Measurements from ENCODE around the gene FERMT2.
"Not testable (repeated sequence)": the region's sequence is repeated elsewhere in the genome, so short reads cannot be mapped to it uniquely, and the experiment has no call there.

The FERMT2 gene

GRCh38 chr14:52929192-52929807 is 21.6 kb downstream of the FERMT2 start:
- DNase-seq (ENCODE audit: low spot score in 2 of 2) (no peak), ATAC-seq (ENCODE audit: low read depth) (no peak)
- H3K4me1 Mint-ChIP-seq: no peaks in the 10 kb centered on the region
- H3K4me3 Mint-ChIP-seq: no peak overlapping the region
- H3K9me3 Mint-ChIP-seq: no peaks in the 10 kb centered on the region
- no peak overlapping the region for H3K27ac Mint-ChIP-seq
- no peaks in the 10 kb centered on the region for H3K36me3 Mint-ChIP-seq
- H3K27me3 Mint-ChIP-seq: peaks cover 9% of the 10 kb centered on the region

DNA sequence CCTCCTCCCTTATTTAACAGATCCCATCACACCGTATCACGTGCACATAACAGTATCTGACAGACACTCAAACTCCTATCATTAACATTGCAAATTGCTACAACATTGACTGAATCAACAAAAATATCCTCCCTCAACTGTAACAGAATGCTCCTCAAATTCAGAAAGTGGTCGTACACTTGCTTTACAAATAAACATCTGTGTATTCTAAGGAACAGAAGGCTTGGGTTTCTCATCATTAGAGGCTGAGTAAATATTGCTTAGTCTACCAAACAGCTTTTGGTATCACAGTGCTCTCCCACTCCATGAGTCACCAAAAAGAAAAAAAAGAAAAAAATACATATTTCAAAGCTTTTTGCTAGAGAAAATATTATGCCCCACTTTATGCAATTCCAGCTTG is 23.9 kb downstream of the FERMT2 start:
- ATAC-seq (ENCODE audit: low read depth): no peak

DNA sequence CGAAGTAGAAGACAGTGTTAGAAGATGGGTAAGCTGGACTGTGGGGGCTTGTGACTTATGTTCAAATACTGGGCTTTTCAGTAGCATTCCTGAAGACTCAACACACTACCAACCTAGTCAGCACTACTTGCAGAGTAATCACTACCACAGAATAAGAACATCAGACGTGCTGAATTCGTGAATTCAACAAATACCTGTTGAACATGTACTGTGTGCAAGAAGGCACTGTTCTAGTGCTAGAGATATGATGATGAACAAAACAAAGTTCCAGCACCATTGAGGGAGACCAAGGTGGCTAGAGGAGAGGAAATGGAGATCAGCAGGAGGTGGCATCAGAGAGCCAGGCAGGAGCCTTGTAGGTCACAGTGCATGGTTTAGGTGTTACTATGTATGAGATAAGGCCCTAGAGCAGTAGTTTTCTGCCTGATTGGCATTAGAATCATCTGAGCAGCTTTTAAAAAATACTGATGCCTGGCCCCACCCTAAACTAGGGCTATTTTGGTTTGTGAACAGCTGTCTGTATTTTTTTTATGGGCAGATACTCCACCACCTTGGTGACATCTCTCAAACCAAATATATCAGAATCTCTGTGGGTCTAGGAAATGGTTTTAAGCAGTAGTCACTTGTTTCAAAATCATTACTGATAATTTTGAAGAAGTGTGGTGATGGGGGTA is 26.8 kb downstream of the FERMT2 start:
- Mint-ChIP-seq H3K27ac (no peak overlapping the region), H3K36me3 (no peaks in the 10 kb centered on the region), H3K4me3 (no peak overlapping the region), H3K4me1 (no peaks in the 10 kb centered on the region), H3K27me3 (peaks cover 12% of the 10 kb centered on the region), H3K9me3 (no peaks in the 10 kb centered on the region)
- no peak for DNase-seq (ENCODE audit: low spot score in 2 of 2)
- no peak for ATAC-seq (ENCODE audit: low read depth)

More for the DNA sequence above, 23.9 kb downstream of the FERMT2 start:
- Mint-ChIP-seq H3K9me3 (no peaks in the 10 kb centered on the region), H3K27me3 (peaks cover 10% of the 10 kb centered on the region), H3K27ac (no peak overlapping the region), H3K4me3 (no peak overlapping the region), H3K4me1 (no peaks in the 10 kb centered on the region), H3K36me3 (no peaks in the 10 kb centered on the region)
- no peak for DNase-seq (ENCODE audit: low spot score in 2 of 2)

- peaks cover 5% of the 10 kb centered on the region for H3K4me1 Mint-ChIP-seq
- no peaks in the 10 kb centered on the region for H3K36me3 Mint-ChIP-seq
- no peak for ATAC-seq (ENCODE audit: low read depth)
- peaks cover 9% of the 10 kb centered on the region for H3K27me3 Mint-ChIP-seq
- no peak for DNase-seq (ENCODE audit: low spot score in 2 of 2)
- H3K27ac Mint-ChIP-seq: no peak overlapping the region
- H3K9me3 Mint-ChIP-seq: no peaks in the 10 kb centered on the region
- H3K4me3 Mint-ChIP-seq: no peak overlapping the region
These were observed 28.2 kb downstream of the FERMT2 start for GRCh38 chr14:52922656-52923055.

DNA sequence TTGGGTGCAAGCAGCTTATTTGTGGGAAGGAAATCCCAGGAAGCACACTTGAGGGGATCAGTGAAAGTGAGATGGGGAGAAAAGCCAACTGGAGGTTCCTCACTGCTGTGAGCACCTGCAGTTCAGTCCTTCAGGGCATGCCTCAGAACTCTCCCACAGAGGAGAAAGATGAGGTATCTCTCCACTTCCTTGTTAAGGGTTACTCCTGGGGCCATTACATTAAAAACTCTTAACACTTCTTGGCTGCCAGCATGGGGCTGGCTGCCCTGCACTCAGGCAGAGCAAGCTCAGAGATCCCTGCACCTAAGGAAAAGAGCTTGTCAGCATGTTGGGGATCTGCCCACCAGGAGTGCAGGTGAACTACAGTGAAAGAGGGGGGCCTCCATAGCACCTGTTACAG is 28.8 kb downstream of the FERMT2 start:
- ATAC-seq (ENCODE audit: low read depth): no peak
- peaks cover 9% of the 10 kb centered on the region for H3K27me3 Mint-ChIP-seq
- no peak overlapping the region for H3K27ac Mint-ChIP-seq
- peaks cover 9% of the 10 kb centered on the region for H3K4me1 Mint-ChIP-seq
- no peaks in the 10 kb centered on the region for H3K9me3 Mint-ChIP-seq
- no peak for DNase-seq (ENCODE audit: low spot score in 2 of 2)
- H3K4me3 Mint-ChIP-seq: no peak overlapping the region
- no peaks in the 10 kb centered on the region for H3K36me3 Mint-ChIP-seq

- H3K4me1 Mint-ChIP-seq; H3K27ac Mint-ChIP-seq; ATAC-seq (ENCODE audit: low read depth); H3K9me3 Mint-ChIP-seq; H3K36me3 Mint-ChIP-seq; DNase-seq (ENCODE audit: low spot score in 2 of 2); H3K27me3 Mint-ChIP-seq; H3K4me3 Mint-ChIP-seq: not testable (repeated sequence)
These were observed 30.4 kb downstream of the FERMT2 start for GRCh38 chr14:52920411-52920810.

DNA sequence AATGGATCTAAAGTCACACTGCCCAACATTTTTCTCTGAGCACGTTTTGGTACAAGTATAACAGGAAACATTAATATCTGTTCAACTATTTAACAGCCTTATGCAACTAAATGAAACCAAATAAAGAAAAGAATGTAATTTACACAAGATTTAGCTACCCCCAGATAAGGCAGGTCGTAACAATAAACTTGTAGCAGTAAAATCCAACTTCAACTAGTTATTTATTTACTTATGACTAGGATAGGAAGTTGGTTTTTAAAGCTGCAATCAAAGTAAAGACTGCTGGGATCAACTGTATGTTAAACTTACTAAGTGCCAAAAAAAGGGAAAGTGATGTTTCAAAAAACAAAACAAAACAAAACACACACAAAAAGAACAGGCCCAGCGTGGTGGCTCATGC is 30.9 kb downstream of the FERMT2 start:
- no peak for DNase-seq (ENCODE audit: low spot score in 2 of 2)
- H3K36me3 Mint-ChIP-seq: no peaks in the 10 kb centered on the region
- H3K27me3 Mint-ChIP-seq: peaks cover 5% of the 10 kb centered on the region
- no peak for ATAC-seq (ENCODE audit: low read depth)
- no peak overlapping the region for H3K4me3 Mint-ChIP-seq
- peaks cover 10% of the 10 kb centered on the region for H3K4me1 Mint-ChIP-seq
- H3K9me3 Mint-ChIP-seq: no peaks in the 10 kb centered on the region
- no peak overlapping the region for H3K27ac Mint-ChIP-seq

GRCh38 chr14:52918486-52918885 is 32.4 kb downstream of the FERMT2 start:
- H3K4me1 Mint-ChIP-seq: peaks cover 10% of the 10 kb centered on the region
- DNase-seq (ENCODE audit: low spot score in 2 of 2): peak in 1 of 2 donors; percentile 3
- no peaks in the 10 kb centered on the region for H3K36me3 Mint-ChIP-seq
- peaks cover 4% of the 10 kb centered on the region for H3K27me3 Mint-ChIP-seq
- H3K9me3 Mint-ChIP-seq: peaks cover 1% of the 10 kb centered on the region
- peak; percentile 94 for ATAC-seq (ENCODE audit: low read depth)
- H3K4me3 Mint-ChIP-seq: no peak overlapping the region
- no peak overlapping the region for H3K27ac Mint-ChIP-seq

DNA sequence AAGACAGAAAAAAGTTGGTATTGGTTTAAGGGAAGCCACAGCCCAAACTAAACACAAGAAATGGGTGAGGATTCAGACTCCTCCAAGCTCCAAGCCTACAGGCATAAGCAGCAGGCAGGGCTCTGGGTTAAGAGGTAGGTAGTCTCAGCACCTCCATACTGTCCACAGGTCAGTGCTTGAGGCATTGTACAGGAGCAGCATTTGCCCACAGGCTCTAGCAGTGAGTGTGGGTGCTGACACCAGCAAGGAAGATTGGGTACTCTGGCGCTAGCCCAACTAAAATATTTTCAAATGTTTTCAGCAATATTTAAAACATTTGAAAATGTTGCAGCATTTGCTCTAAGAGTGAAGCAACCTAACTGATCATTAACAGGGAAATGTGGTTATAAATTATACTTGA is 33.1 kb downstream of the FERMT2 start:
- DNase-seq (ENCODE audit: low spot score in 2 of 2) (no peak), ATAC-seq (ENCODE audit: low read depth) (no peak)
- H3K27ac Mint-ChIP-seq: no peak overlapping the region
- H3K27me3 Mint-ChIP-seq: peaks cover 4% of the 10 kb centered on the region
- peaks cover 10% of the 10 kb centered on the region for H3K4me1 Mint-ChIP-seq
- H3K36me3 Mint-ChIP-seq: no peaks in the 10 kb centered on the region
- H3K9me3 Mint-ChIP-seq: peaks cover 1% of the 10 kb centered on the region
- no peak overlapping the region for H3K4me3 Mint-ChIP-seq

DNA sequence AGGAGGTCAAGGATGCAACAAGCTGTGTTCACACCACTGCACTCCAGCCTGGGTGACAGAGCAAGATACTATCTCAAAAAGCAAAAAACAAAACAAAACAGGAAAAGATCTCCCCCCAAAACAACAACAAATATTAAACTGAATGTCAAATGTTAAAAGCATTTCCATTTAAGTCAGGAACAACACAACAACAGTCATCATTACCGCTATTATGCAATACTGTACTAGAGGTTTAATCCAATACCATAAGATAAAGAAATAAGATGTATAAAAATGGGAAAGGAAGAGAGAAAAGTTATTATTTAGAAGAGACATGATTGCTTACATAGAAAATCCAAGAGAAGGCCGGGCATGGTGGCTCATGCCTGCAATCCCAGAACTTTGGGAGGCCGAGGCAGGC is 36.6 kb downstream of the FERMT2 start:
- DNase-seq (ENCODE audit: low spot score in 2 of 2) (no peak), ATAC-seq (ENCODE audit: low read depth) (no peak)
- H3K36me3 Mint-ChIP-seq: no peaks in the 10 kb centered on the region
- H3K27me3 Mint-ChIP-seq: no peaks in the 10 kb centered on the region
- no peak overlapping the region for H3K27ac Mint-ChIP-seq
- H3K9me3 Mint-ChIP-seq: peaks cover 1% of the 10 kb centered on the region
- peaks cover 13% of the 10 kb centered on the region for H3K4me1 Mint-ChIP-seq
- no peak overlapping the region for H3K4me3 Mint-ChIP-seq

GRCh38 chr14:52913271-52913670 is 37.6 kb downstream of the FERMT2 start:
- Mint-ChIP-seq H3K27me3 (no peaks in the 10 kb centered on the region), H3K4me1 (peaks cover 10% of the 10 kb centered on the region), H3K4me3 (no peak overlapping the region), H3K36me3 (no peaks in the 10 kb centered on the region), H3K27ac (no peak overlapping the region), H3K9me3 (peaks cover 1% of the 10 kb centered on the region)
- ATAC-seq (ENCODE audit: low read depth) (no peak), DNase-seq (ENCODE audit: low spot score in 2 of 2) (no peak)

DNA sequence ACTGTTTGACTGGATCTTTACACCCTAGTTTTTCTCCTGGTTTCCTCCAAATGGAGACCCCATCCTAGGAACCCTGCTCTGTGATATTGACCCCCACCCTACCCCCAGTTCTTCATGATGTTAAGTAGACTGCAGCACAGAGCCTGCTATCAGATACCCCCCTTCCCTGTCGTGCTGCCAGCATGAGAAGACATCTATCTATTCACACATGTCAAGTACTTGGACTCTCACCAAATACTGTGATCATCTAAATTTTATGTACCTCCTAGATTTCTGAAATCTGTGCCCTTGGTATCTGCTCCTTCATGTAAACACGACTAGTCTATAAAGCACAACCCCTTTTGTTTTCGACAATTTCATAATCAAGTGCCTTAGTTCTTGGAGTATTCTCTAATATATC is 38.9 kb downstream of the FERMT2 start:
- no peak overlapping the region for H3K27ac Mint-ChIP-seq
- H3K4me1 Mint-ChIP-seq: peaks cover 3% of the 10 kb centered on the region
- no peak for DNase-seq (ENCODE audit: low spot score in 2 of 2)
- no peak for ATAC-seq (ENCODE audit: low read depth)
- H3K27me3 Mint-ChIP-seq: no peaks in the 10 kb centered on the region
- no peak overlapping the region for H3K4me3 Mint-ChIP-seq
- H3K36me3 Mint-ChIP-seq: no peaks in the 10 kb centered on the region
- H3K9me3 Mint-ChIP-seq: peaks cover 1% of the 10 kb centered on the region

- Mint-ChIP-seq H3K27me3 (no peaks in the 10 kb centered on the region), H3K27ac (no peak overlapping the region), H3K4me1 (peaks cover 3% of the 10 kb centered on the region), H3K4me3 (no peak overlapping the region), H3K9me3 (peaks cover 1% of the 10 kb centered on the region), H3K36me3 (no peaks in the 10 kb centered on the region)
- DNase-seq (ENCODE audit: low spot score in 2 of 2) (no peak), ATAC-seq (ENCODE audit: low read depth) (no peak)
These were observed 40.3 kb downstream of the FERMT2 start for GRCh38 chr14:52910572-52910971.

GRCh38 chr14:52907949-52908348 is 42.9 kb downstream of the FERMT2 start:
- Mint-ChIP-seq H3K27ac (no peak overlapping the region), H3K9me3 (no peaks in the 10 kb centered on the region), H3K4me3 (no peak overlapping the region), H3K4me1 (peaks cover 3% of the 10 kb centered on the region), H3K36me3 (no peaks in the 10 kb centered on the region), H3K27me3 (peaks cover 2% of the 10 kb centered on the region)
- no peak for DNase-seq (ENCODE audit: low spot score in 2 of 2)
- ATAC-seq (ENCODE audit: low read depth): no peak

DNA sequence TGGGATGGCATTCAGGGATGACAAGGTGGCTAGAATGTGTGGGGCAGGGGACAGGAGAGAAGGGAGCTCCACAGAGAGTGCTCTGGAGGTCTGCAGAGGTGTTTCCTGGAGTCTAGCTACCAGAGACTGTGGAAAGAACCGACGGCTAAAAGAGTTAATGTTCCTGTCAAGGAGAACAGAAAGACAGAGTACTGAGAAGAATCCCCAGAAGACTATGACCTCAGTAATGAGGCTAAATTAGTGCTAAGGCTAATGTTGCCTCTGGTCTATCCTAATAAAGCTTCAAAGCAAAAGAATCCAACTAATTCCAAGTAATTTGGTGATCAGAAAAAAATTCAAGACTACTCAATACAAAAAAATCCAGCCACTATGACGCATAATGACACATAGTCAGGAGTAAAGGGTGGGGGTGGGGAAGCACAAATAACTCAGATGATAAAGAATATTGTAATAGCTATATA is 44.7 kb downstream of the FERMT2 start:
- H3K9me3 Mint-ChIP-seq: no peaks in the 10 kb centered on the region
- H3K27me3 Mint-ChIP-seq: peaks cover 4% of the 10 kb centered on the region
- H3K4me3 Mint-ChIP-seq: no peak overlapping the region
- DNase-seq (ENCODE audit: low spot score in 2 of 2) (no peak), ATAC-seq (ENCODE audit: low read depth) (no peak)
- no peaks in the 10 kb centered on the region for H3K4me1 Mint-ChIP-seq
- H3K27ac Mint-ChIP-seq: no peak overlapping the region
- no peaks in the 10 kb centered on the region for H3K36me3 Mint-ChIP-seq
